HepG2 (cell line): ENCODE measurements around the gene LHPP. TPM values are rescaled to one million over a fixed set of nuclear protein-coding genes. Genes with fewer than 3 reads are reported as not detected.

Experiments used
- FOXO1 ChIP-seq: sonication (generic); formaldehyde crosslinking; IDR thresholded peaks from 2 replicates; pipeline ENCODE4 v1.4.0; 2020; ENCODE audit warnings: missing genetic modification reagents
- GZF1 ChIP-seq: sonication (generic); formaldehyde crosslinking; IDR thresholded peaks from 2 replicates; pipeline ENCODE4 v1.5.1; 2020; ENCODE audit warnings: mild to moderate bottlenecking, missing genetic modification reagents
- HNF1B ChIP-seq: sonication (generic); formaldehyde crosslinking; IDR thresholded peaks from 2 replicates; pipeline ENCODE4 v1.5.1; 2020; ENCODE audit warnings: mild to moderate bottlenecking, moderate library complexity, missing genetic modification reagents
- HNF4G ChIP-seq, 2 experiments: sonication (generic) in 1 of 2; formaldehyde crosslinking in 1 of 2; IDR thresholded peaks; 2 replicates each; pipeline versions ENCODE4 v1.4.0 to v1.6.1; 2011 to 2020; ENCODE audit warnings: borderline replicate concordance in 2 of 2, low read depth in 2 of 2, mild to moderate bottlenecking in 2 of 2, low read length in 1 of 2, missing genetic modification reagents in 1 of 2, moderate library complexity in 1 of 2
- NR2F1 ChIP-seq, 2 experiments: fragments of 450-650 bp in 1 of 2; formaldehyde crosslinking in 1 of 2; IDR thresholded peaks; 2 replicates each; pipeline versions ENCODE4 v1.5.0 to v1.6.1; 2016 to 2020; ENCODE audit warnings: mild to moderate bottlenecking in 1 of 2, missing compliant biosample characterization in 1 of 2, missing genetic modification reagents in 1 of 2, moderate library complexity in 1 of 2
- RARA ChIP-seq: IDR thresholded peaks from 2 replicates; pipeline ENCODE4 v1.6.1; 2016; ENCODE audit warnings: missing genetic modification reagents, missing compliant biosample characterization
- RXRA ChIP-seq: sonication (generic); formaldehyde crosslinking; IDR thresholded peaks from 2 replicates; pipeline ENCODE4 v1.5.1; 2020; ENCODE audit warnings: missing genetic modification reagents
- RXRB ChIP-seq: IDR thresholded peaks from 2 replicates; pipeline ENCODE4 v1.6.1; 2016; ENCODE audit warnings: borderline replicate concordance, missing genetic modification reagents, missing compliant biosample characterization
- SALL2 ChIP-seq: sonication (generic); formaldehyde crosslinking; IDR thresholded peaks from 2 replicates; pipeline ENCODE4 v1.8.1; 2023; ENCODE audit warnings: mild to moderate bottlenecking, missing genetic modification reagents, inconsistent platforms
- SSRP1 ChIP-seq: IDR thresholded peaks from 2 replicates; pipeline ENCODE4 v1.6.1; 2016; ENCODE audit warnings: control low read depth
- TBX2 ChIP-seq: sonication (generic); formaldehyde crosslinking; IDR thresholded peaks from 2 replicates; pipeline ENCODE4 v1.5.0; 2020; ENCODE audit warnings: missing genetic modification reagents, mild to moderate bottlenecking, borderline replicate concordance
- THAP7 ChIP-seq: sonication (generic); formaldehyde crosslinking; IDR thresholded peaks from 2 replicates; pipeline ENCODE4 v1.8.1; 2023; ENCODE audit warnings: mild to moderate bottlenecking, missing genetic modification reagents
- USF2 ChIP-seq, 2 experiments: sonication (generic) in 1 of 2; formaldehyde crosslinking in 1 of 2; IDR thresholded peaks; 2 replicates each; pipeline versions ENCODE4 v1.5.1 to v1.6.1; 2011 to 2020; ENCODE audit warnings: borderline replicate concordance in 1 of 2, low read depth in 1 of 2, low read length in 1 of 2, mild to moderate bottlenecking in 1 of 2, missing genetic modification reagents in 1 of 2, moderate library complexity in 1 of 2
- ZBTB46 ChIP-seq: sonication (generic); formaldehyde crosslinking; IDR thresholded peaks from 2 replicates; pipeline ENCODE4 v1.4.0; 2020; ENCODE audit warnings: mild to moderate bottlenecking, missing genetic modification reagents, borderline replicate concordance
- ZBTB7A ChIP-seq: sonication (generic); formaldehyde crosslinking; IDR thresholded peaks from 2 replicates; pipeline ENCODE4 v1.8.0; 2022; ENCODE audit warnings: mild to moderate bottlenecking, missing genetic modification reagents
- ZBTB7B ChIP-seq: sonication (generic); formaldehyde crosslinking; IDR thresholded peaks from 2 replicates; pipeline ENCODE4 v1.4.0; 2020; ENCODE audit warnings: missing genetic modification reagents
- ZNF234 ChIP-seq: sonication (generic); formaldehyde crosslinking; conservative IDR thresholded peaks from 2 replicates; pipeline ENCODE4 v1.5.1; 2020; ENCODE audit warnings: mild to moderate bottlenecking, missing genetic modification reagents
- ZNF33A ChIP-seq: sonication (generic); formaldehyde crosslinking; IDR thresholded peaks from 2 replicates; pipeline ENCODE4 v1.5.1; 2020; ENCODE audit warnings: missing genetic modification reagents, mild to moderate bottlenecking, moderate library complexity, borderline replicate concordance
- ZNF75D ChIP-seq: sonication (generic); formaldehyde crosslinking; IDR thresholded peaks from 2 replicates; pipeline ENCODE4 v1.8.1; 2023; ENCODE audit warnings: missing genetic modification reagents, mild to moderate bottlenecking, borderline replicate concordance
- ZNF768 ChIP-seq: sonication (generic); formaldehyde crosslinking; IDR thresholded peaks from 2 replicates; pipeline ENCODE4 v1.4.0; 2020; ENCODE audit warnings: missing genetic modification reagents
- polyA plus RNA-seq, 8 experiments: library from polyadenylated mRNA; depleted of rRNA in 3 of 8; stranded (reverse) in 7 of 8; unstranded in 1 of 8; fragments of >200 nt; fragmentation: Illumina TruSeq in 4 of 8; extraction: Trizol in 4 of 8; gene quantifications; 2 replicates each; pipeline versions ENCODE4 v1.2.1 to v1.2.3, GENCODE V29; 2011 to 2016; ENCODE audit warnings: low read depth in 4 of 8, missing spikeins in 1 of 8, mixed read lengths in 1 of 8; ENCODE audit not compliant: insufficient read depth in 1 of 8
- total RNA-seq, 5 experiments: library from RNA; depleted of rRNA; stranded (reverse); fragments of >200 nt; fragmentation: Illumina TruSeq; extraction: Trizol; gene quantifications; 2 replicates each; pipeline ENCODE4 v1.2.3, GENCODE V29; 2016; ENCODE audit warnings: low read depth in 1 of 5

LHPP gene
- total and polyA plus RNA-seq, 2 of the 13 experiments (the other 11 are each of a cell fraction or from before 2014, with no cell fraction given) = 5.2 to 13.1 TPM

GRCh38 chr10:124589491-124590041 lies 127.9 kb downstream of the LHPP start (continued):
- TF ChIP-seq HNF1B (peak; percentile 21; the same call in 1 of the 2 replicates), TBX2 (CRISPR knock-in tag) (peak; percentile 50), RXRB (CRISPR knock-in tag) (peak; percentile 37; the same call in 1 of the 2 replicates), RARA (CRISPR knock-in tag) (peak; percentile 55), RXRA (CRISPR knock-in tag) (peak; percentile 45; the same call in 1 of the 2 replicates), ZNF234 (CRISPR knock-in tag) (no peak), ZBTB46 (no peak), HNF4G (IDR thresholded peaks at IDR 0.05; ENCODE audit: borderline replicate concordance, low read depth, low read length) (0 out of 2 replicates have a peak, but pooled peaks have one; percentile 3), HNF4G (CRISPR knock-in tag; IDR thresholded peaks at IDR 0.05; ENCODE audit: borderline replicate concordance, low read depth) (no peak), ZNF33A (CRISPR knock-in tag) (no peak), GZF1 (CRISPR knock-in tag) (peak; percentile 45; the same call in 1 of the 2 replicates), THAP7 (CRISPR knock-in tag) (no peak), ZBTB7A (CRISPR knock-in tag) (no peak), USF2 (IDR thresholded peaks at IDR 0.05; ENCODE audit: low read depth, low read length) (no peak), USF2 (CRISPR knock-in tag; IDR thresholded peaks at IDR 0.05; ENCODE audit: borderline replicate concordance) (no peak), FOXO1 (CRISPR knock-in tag) (peak; percentile 6; the same call in 1 of the 2 replicates), SALL2 (CRISPR knock-in tag) (no peak), ZNF768 (peak; percentile 7; the same call in 1 of the 2 replicates), ZBTB7B (CRISPR knock-in tag) (peak; percentile 70), ZNF75D (CRISPR knock-in tag) (no peak), SSRP1 (no peak), NR2F1 (CRISPR knock-in tag; IDR thresholded peaks at IDR 0.05) (peak; percentile 27 to 53; a peak in 1 of 4 replicates)
